ENCODE measurements around the gene KCTD7. TPM values are rescaled to one million over a fixed set of nuclear protein-coding genes. Genes with fewer than 3 reads are reported as not detected.

KCTD7 gene
- total RNA-seq, 4 donors from 2014 or later, result 13.7 to 27.9 (median 18.3) TPM

DNA sequence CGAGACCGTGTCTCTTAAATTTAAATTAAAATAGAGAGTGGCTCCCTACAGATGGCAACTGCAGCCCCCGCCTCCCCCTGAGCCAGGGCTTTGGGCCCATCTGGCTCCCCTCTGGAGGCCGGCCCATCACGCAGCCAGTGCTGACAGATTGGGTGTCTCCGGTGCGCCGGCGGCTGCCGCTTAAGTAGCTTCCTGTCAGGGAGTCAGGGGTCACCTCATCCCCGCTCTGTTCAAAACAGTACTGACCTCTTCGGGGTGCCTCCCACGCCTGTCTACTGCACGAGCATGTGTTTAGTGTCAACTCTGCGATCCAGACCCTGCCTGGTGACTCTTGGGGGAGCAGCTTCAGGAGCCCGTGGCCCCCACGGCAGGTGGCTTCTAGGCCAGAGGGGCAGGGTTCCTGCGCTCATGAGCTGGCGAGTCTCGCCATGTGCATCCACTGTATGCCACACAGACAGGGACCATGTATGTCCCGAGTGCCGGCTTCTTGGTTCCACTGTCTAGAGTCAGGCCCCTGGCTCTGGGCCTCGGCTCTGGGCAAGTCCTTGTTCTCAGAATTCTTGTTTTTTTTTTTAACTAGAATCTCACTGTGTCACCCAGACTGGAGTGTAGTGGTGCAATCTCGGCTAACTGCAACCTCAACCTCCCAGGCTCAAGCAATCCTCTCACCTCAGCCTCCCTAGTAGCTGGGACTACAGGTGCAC lies 36.1 kb downstream of the KCTD7 start:
- ATAC-seq, result no peak
- Histone ChIP-seq H3K27me3 (no peaks in the 10 kb centered on the region), H3K4me3 (no peak overlapping the region), H3K4me1 (peaks cover 0 to 11% (median 0%) of the 10 kb centered on the region in 3 donors), H3K27ac (no peak overlapping the region), H3K36me3 (peaks cover 0 to 13% of the 10 kb centered on the region in 2 donors), H3K9me3 (no peaks in the 10 kb centered on the region)
- TF ChIP-seq, protein P1, sequence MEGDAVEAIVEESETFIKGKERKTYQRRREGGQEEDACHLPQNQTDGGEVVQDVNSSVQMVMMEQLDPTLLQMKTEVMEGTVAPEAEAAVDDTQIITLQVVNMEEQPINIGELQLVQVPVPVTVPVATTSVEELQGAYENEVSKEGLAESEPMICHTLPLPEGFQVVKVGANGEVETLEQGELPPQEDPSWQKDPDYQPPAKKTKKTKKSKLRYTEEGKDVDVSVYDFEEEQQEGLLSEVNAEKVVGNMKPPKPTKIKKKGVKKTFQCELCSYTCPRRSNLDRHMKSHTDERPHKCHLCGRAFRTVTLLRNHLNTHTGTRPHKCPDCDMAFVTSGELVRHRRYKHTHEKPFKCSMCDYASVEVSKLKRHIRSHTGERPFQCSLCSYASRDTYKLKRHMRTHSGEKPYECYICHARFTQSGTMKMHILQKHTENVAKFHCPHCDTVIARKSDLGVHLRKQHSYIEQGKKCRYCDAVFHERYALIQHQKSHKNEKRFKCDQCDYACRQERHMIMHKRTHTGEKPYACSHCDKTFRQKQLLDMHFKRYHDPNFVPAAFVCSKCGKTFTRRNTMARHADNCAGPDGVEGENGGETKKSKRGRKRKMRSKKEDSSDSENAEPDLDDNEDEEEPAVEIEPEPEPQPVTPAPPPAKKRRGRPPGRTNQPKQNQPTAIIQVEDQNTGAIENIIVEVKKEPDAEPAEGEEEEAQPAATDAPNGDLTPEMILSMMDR (IDR thresholded peaks at IDR 0.05), result no peak
- TF ChIP-seq POLR2A (IDR thresholded peaks at IDR 0.05), result no peak
- no peak for TF ChIP-seq EP300 (IDR thresholded peaks at IDR 0.05)
- no peak for TF ChIP-seq POLR2AphosphoS5 (IDR thresholded peaks at IDR 0.05)
- 47 to 74% methylated on average over 5 to 11 of the region's 24 CpGs for WGBS, 2 donors (ENCODE audit: low coverage in 1 of 2)

DNA sequence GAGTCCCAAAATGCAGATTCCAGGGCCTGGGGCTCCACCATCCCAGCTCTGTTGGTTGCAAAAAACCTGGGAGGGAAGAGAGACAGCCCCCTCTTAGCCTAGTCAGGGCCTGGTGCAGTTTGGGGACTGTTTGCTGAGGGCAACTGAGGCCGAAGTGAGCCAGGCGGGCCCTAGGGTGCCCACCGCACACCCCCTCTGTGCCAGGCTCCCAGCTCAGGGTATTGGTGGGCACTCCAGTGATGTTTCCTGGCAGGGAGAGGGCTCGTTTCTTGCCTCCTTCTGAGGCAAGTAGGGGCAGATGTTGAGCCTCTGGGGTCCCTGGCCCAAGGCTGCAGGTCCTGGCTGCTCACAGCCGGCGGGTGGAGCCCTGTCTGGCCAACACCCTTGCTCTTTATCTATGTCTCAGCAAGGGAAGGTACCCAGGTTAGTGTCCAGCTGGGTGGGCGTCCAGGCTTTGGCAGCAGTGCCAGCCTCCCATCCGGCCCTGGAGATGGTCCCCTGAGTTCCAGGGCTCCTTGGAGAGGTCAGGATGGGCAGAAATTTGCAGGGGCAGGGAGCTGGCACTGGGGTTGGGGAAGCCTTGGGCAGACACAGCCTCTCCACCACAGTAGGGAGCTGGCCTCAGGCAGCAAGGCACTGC lies 37.8 kb downstream of the KCTD7 start:
- Histone ChIP-seq H3K9me3 (no peaks in the 10 kb centered on the region), H3K27ac (no peak overlapping the region), H3K36me3 (peaks cover 0 to 17% of the 10 kb centered on the region in 2 donors), H3K27me3 (no peaks in the 10 kb centered on the region), H3K4me1 (peaks cover 0 to 11% (median 0%) of the 10 kb centered on the region in 3 donors), H3K4me3 (no peak overlapping the region)
- TF ChIP-seq, protein P1 (IDR thresholded peaks at IDR 0.05), result no peak
- no peak for TF ChIP-seq POLR2AphosphoS5 (IDR thresholded peaks at IDR 0.05)
- TF ChIP-seq EP300 (IDR thresholded peaks at IDR 0.05), result no peak
- no peak for TF ChIP-seq POLR2A (IDR thresholded peaks at IDR 0.05)
- no CpG with 5 or more reads among the region's 8 CpGs for WGBS, 2 donors (ENCODE audit: low coverage in 1 of 2)
- no peak for ATAC-seq

DNA sequence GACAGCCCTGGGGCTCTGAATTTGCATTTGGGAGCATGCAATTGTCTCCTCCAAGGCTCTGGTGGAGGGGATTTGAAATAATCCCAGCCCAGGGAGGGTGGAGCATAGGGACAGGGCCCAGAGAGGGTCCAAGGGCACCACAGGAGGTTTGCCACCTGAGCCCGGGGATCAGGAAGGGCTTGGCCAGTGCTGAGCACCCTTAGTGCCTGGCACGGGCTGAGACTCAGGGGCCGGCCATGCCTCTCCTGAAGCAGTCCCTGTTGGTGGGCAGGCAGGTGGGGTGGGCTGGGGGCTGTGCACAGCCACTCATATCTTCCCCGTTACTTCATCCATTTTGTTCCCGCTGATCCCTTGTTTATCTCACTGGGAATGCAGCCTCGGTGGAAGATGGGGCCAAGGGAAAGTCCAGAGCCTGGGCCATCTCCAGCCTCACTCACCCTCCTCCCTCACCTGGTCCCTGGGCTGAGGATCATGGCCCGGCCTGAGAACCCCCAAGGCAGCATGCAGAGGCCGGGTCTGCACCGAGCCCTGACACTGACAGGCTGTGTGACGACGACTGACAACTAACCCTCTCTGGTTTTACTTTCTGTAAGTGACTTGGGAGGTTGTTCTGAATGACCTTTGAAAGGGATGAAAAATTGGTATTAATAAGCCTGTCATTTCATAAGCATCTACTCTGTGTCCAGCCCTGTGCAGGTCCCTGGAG lies 38.5 kb downstream of the KCTD7 start:
- no peaks in the 10 kb centered on the region for H3K27me3 ChIP-seq
- peaks cover 0 to 17% of the 10 kb centered on the region in 2 donors for H3K36me3 ChIP-seq
- WGBS, 2 donors (ENCODE audit: low coverage in 1 of 2), result 95% methylated on average over 5 of the region's 11 CpGs; no CpG with 5 or more reads in 1 of the 2 donors
- peaks cover 0 to 11% (median 0%) of the 10 kb centered on the region in 3 donors for H3K4me1 ChIP-seq
- no peak for ATAC-seq
- no peak overlapping the region for H3K4me3 ChIP-seq
- no peaks in the 10 kb centered on the region for H3K9me3 ChIP-seq
- no peak overlapping the region for H3K27ac ChIP-seq
- no peak for TF ChIP-seq EP300 (IDR thresholded peaks at IDR 0.05)
- TF ChIP-seq, protein P1 (IDR thresholded peaks at IDR 0.05), result no peak
- no peak for TF ChIP-seq POLR2AphosphoS5 (IDR thresholded peaks at IDR 0.05)
- TF ChIP-seq POLR2A (IDR thresholded peaks at IDR 0.05), result no peak

DNA sequence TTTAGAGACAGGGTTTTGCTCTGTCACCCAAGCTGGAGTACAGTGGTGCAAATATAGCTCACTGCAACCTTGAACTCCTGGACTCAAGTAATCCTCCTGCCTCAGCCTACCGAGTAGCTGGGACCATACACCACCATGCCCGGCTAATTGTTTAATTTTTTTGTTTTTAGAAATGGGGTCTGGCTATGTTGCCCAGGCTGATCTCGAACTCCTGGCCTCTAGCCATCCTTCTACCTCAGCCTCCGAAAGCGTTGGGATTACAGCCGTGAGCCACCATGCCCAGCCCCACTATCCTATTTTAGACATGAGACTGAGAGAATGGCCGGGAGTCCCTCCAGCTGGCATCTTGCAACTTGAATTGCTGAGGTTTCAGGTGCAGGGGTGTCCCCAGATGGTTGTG lies 39.4 kb downstream of the KCTD7 start:
- Histone ChIP-seq H3K27ac (no peak overlapping the region), H3K9me3 (no peaks in the 10 kb centered on the region), H3K36me3 (peaks cover 0 to 17% of the 10 kb centered on the region in 2 donors), H3K4me3 (no peak overlapping the region), H3K27me3 (no peaks in the 10 kb centered on the region), H3K4me1 (peaks cover 0 to 11% (median 0%) of the 10 kb centered on the region in 3 donors)
- ATAC-seq, result no peak
- no peak for TF ChIP-seq POLR2AphosphoS5 (IDR thresholded peaks at IDR 0.05)
- TF ChIP-seq EP300 (IDR thresholded peaks at IDR 0.05), result no peak
- TF ChIP-seq, protein P1 (IDR thresholded peaks at IDR 0.05), result no peak
- whole genome bisulfite sequencing, 2 donors (ENCODE audit: low coverage in 1 of 2), result 100% methylated on average over 3 of the region's 7 CpGs

Data from gastroesophageal sphincter (tissue), 4 donors.